HepG2 (cell line): Measurements from ENCODE around the gene GZF1. TPM values are rescaled to one million over a fixed set of nuclear protein-coding genes. Genes with fewer than 3 reads are reported as not detected.

ENCODE experiments used
- ARID2 ChIP-seq: sonication (generic); formaldehyde crosslinking; IDR thresholded peaks from 2 replicates; pipeline ENCODE4 v1.8.1; 2022; ENCODE audit warnings: mild to moderate bottlenecking, missing genetic modification reagents, borderline replicate concordance
- CENPBD1 ChIP-seq: sonication (generic); formaldehyde crosslinking; IDR thresholded peaks from 2 replicates; pipeline ENCODE4 v1.8.0; 2022; ENCODE audit warnings: missing genetic modification reagents, low read depth, mild to moderate bottlenecking, borderline replicate concordance
- ELF3 ChIP-seq: IDR thresholded peaks from 2 replicates; pipeline ENCODE4 v1.6.1; 2016; ENCODE audit warnings: missing genetic modification reagents, missing compliant biosample characterization
- ETV5 ChIP-seq: IDR thresholded peaks from 2 replicates; pipeline ENCODE4 v1.6.1; 2018; ENCODE audit warnings: missing biosample characterization, missing genetic modification reagents, inconsistent platforms, borderline replicate concordance
- IRF2 ChIP-seq: IDR thresholded peaks from 2 replicates; pipeline ENCODE4 v1.6.1; 2018; ENCODE audit warnings: missing genetic modification reagents, missing compliant biosample characterization
- KLF12 ChIP-seq: sonication (generic); formaldehyde crosslinking; IDR thresholded peaks from 2 replicates; pipeline ENCODE4 v1.4.0; 2020; ENCODE audit warnings: missing genetic modification reagents, borderline replicate concordance
- MYNN ChIP-seq: sonication (generic); formaldehyde crosslinking; IDR thresholded peaks from 2 replicates; pipeline ENCODE4 v1.4.0; 2020; ENCODE audit warnings: mild to moderate bottlenecking, low read depth, missing genetic modification reagents
- NCOA5 ChIP-seq: sonication (generic); formaldehyde crosslinking; IDR thresholded peaks from 2 replicates; pipeline ENCODE4 v1.4.0; 2020; ENCODE audit warnings: missing genetic modification reagents
- PAX8 ChIP-seq: sonication (generic); formaldehyde crosslinking; IDR thresholded peaks from 2 replicates; pipeline ENCODE4 v1.8.0; 2022; ENCODE audit warnings: mild to moderate bottlenecking, missing genetic modification reagents, borderline replicate concordance
- POLR2G ChIP-seq: fragments of 200-400 bp; formaldehyde crosslinking; IDR thresholded peaks from 2 replicates; pipeline ENCODE4 v1.6.1; 2018; ENCODE audit warnings: mild to moderate bottlenecking, low read depth, low read length, moderate library complexity
- SMAD3 ChIP-seq: sonication (generic); formaldehyde crosslinking; IDR thresholded peaks from 2 replicates; pipeline ENCODE4 v1.4.0; 2020; ENCODE audit warnings: missing genetic modification reagents
- U2AF2 ChIP-seq: fragments of 200-400 bp; formaldehyde crosslinking; IDR thresholded peaks from 2 replicates; pipeline ENCODE4 v1.6.1; 2017; ENCODE audit warnings: low read depth, mild to moderate bottlenecking, low read length
- USF2 ChIP-seq, 2 experiments: sonication (generic) in 1 of 2; formaldehyde crosslinking in 1 of 2; IDR thresholded peaks; 2 replicates each; pipeline versions ENCODE4 v1.5.1 to v1.6.1; 2011 to 2020; ENCODE audit warnings: borderline replicate concordance in 1 of 2, low read depth in 1 of 2, low read length in 1 of 2, mild to moderate bottlenecking in 1 of 2, missing genetic modification reagents in 1 of 2, moderate library complexity in 1 of 2
- ZNF317 ChIP-seq: sonication (generic); formaldehyde crosslinking; IDR thresholded peaks from 2 replicates; pipeline ENCODE4 v1.5.0; 2020; ENCODE audit warnings: mild to moderate bottlenecking, missing genetic modification reagents
- ZNF343 ChIP-seq: sonication (generic); formaldehyde crosslinking; IDR thresholded peaks from 2 replicates; pipeline ENCODE4 v1.4.0; 2020; ENCODE audit warnings: mild to moderate bottlenecking, missing genetic modification reagents
- ZNF619 ChIP-seq: sonication (generic); formaldehyde crosslinking; IDR thresholded peaks from 2 replicates; pipeline ENCODE4 v1.4.0; 2020; ENCODE audit warnings: mild to moderate bottlenecking, missing genetic modification reagents
- ZNF720 ChIP-seq: sonication (generic); formaldehyde crosslinking; IDR thresholded peaks from 2 replicates; pipeline ENCODE4 v1.4.0; 2020; ENCODE audit warnings: missing genetic modification reagents
- polyA plus RNA-seq, 8 experiments: library from polyadenylated mRNA; depleted of rRNA in 3 of 8; stranded (reverse) in 7 of 8; unstranded in 1 of 8; fragments of >200 nt; fragmentation: Illumina TruSeq in 4 of 8; extraction: Trizol in 4 of 8; gene quantifications; 2 replicates each; pipeline versions ENCODE4 v1.2.1 to v1.2.3, GENCODE V29; 2011 to 2016; ENCODE audit warnings: low read depth in 4 of 8, missing spikeins in 1 of 8, mixed read lengths in 1 of 8; ENCODE audit not compliant: insufficient read depth in 1 of 8
- total RNA-seq, 5 experiments: library from RNA; depleted of rRNA; stranded (reverse); fragments of >200 nt; fragmentation: Illumina TruSeq; extraction: Trizol; gene quantifications; 2 replicates each; pipeline ENCODE4 v1.2.3, GENCODE V29; 2016; ENCODE audit warnings: low read depth in 1 of 5
- TF ChIP-seq, protein P1 (sequence below): sonication (generic); formaldehyde crosslinking; IDR thresholded peaks from 2 replicates; pipeline ENCODE4 v1.9.0; 2021; ENCODE audit warnings: missing genetic modification reagents, borderline replicate concordance
- TF ChIP-seq, protein P2 (sequence below): sonication (generic); formaldehyde crosslinking; IDR thresholded peaks from 2 replicates; pipeline ENCODE4 v1.8.0; 2022; ENCODE audit warnings: mild to moderate bottlenecking, missing genetic modification reagents; ENCODE audit not compliant: insufficient replicate concordance

GZF1 gene
- total and polyA plus RNA-seq, 2 of the 13 experiments (the other 11 are each of a cell fraction or from before 2014, with no cell fraction given) = 16.9 to 26.0 TPM

DNA sequence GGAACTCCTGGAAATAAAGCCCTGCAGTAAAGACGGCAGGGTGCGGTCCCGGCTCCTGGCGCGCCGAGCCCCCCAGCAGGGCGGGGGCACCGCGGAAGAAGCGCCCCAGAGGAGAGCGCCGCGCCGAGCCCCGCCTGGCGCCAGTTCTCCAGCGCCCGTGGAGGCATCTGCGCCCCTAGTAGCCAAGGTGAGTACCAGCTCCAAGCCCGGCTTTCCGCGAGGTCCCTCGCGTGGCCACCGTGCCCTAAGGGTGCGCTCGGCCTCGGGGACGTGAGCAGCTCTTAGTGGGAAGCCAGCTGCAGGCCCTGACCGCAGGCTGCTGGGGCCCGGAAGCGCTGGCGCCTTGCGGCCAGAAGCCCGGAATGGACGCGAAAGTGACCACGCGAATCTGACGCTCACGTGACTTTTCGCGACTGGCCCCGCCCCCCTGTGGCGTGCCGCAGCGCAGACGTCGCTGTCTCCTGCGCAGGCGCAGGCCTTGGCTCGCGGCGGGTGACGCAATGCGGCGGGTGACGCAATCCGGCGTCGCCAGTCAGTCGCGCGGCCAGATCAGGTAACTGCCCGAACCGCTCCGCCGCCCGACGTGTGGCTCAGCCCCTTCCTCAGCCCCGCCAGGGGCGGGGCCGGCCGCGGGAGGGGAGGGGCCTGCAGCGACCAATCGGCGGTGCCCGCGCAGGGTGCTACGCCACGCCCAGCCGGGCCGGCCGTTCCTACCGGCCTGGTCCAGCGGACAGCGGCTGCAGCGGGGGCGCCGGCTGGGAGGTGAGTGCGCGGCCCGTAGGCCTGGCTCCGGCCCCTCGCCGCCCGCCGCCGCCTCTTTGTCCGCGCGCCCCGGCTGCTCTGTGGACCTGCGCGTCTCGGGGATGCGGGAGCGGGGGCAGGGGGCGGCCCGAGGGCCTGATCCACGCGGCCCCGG, at the start of gene GZF1 (continued):
- TF ChIP-seq, protein P1, sequence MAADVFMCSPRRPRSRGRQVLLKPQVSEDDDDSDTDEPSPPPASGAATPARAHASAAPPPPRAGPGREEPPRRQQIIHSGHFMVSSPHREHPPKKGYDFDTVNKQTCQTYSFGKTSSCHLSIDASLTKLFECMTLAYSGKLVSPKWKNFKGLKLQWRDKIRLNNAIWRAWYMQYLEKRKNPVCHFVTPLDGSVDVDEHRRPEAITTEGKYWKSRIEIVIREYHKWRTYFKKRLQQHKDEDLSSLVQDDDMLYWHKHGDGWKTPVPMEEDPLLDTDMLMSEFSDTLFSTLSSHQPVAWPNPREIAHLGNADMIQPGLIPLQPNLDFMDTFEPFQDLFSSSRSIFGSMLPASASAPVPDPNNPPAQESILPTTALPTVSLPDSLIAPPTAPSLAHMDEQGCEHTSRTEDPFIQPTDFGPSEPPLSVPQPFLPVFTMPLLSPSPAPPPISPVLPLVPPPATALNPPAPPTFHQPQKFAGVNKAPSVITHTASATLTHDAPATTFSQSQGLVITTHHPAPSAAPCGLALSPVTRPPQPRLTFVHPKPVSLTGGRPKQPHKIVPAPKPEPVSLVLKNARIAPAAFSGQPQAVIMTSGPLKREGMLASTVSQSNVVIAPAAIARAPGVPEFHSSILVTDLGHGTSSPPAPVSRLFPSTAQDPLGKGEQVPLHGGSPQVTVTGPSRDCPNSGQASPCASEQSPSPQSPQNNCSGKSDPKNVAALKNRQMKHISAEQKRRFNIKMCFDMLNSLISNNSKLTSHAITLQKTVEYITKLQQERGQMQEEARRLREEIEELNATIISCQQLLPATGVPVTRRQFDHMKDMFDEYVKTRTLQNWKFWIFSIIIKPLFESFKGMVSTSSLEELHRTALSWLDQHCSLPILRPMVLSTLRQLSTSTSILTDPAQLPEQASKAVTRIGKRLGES (CRISPR knock-in tag) = peak; percentile 50; the same call in 1 of the 2 replicates
- TF ChIP-seq ZNF619 (CRISPR knock-in tag) = peak; percentile 96; the same call in 1 of the 2 replicates
- peak; percentile 98 for TF ChIP-seq IRF2
- TF ChIP-seq ARID2 = no peak
- TF ChIP-seq, protein P2, sequence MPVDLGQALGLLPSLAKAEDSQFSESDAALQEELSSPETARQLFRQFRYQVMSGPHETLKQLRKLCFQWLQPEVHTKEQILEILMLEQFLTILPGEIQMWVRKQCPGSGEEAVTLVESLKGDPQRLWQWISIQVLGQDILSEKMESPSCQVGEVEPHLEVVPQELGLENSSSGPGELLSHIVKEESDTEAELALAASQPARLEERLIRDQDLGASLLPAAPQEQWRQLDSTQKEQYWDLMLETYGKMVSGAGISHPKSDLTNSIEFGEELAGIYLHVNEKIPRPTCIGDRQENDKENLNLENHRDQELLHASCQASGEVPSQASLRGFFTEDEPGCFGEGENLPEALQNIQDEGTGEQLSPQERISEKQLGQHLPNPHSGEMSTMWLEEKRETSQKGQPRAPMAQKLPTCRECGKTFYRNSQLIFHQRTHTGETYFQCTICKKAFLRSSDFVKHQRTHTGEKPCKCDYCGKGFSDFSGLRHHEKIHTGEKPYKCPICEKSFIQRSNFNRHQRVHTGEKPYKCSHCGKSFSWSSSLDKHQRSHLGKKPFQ = peak; percentile 96
- TF ChIP-seq POLR2G = peak; percentile 99
- TF ChIP-seq NCOA5 (CRISPR knock-in tag) = peak; percentile 75; the same call in 1 of the 2 replicates
- peak; percentile 89; the same call in 1 of the 2 replicates for TF ChIP-seq ZNF343 (CRISPR knock-in tag)
- peak; percentile 98; the same call in 1 of the 2 replicates for TF ChIP-seq PAX8 (CRISPR knock-in tag)
- peak; percentile 98 for TF ChIP-seq USF2 (IDR thresholded peaks at IDR 0.05; ENCODE audit: low read depth, low read length)
- TF ChIP-seq USF2 (CRISPR knock-in tag; IDR thresholded peaks at IDR 0.05; ENCODE audit: borderline replicate concordance) = peak; percentile 99
- peak; percentile 89; the same call in 1 of the 2 replicates for TF ChIP-seq KLF12 (CRISPR knock-in tag)
- TF ChIP-seq MYNN (CRISPR knock-in tag) = peak; percentile 93
- peak; percentile 86 for TF ChIP-seq U2AF2
- TF ChIP-seq SMAD3 (CRISPR knock-in tag) = peak; percentile 86
- TF ChIP-seq ETV5 (CRISPR knock-in tag) = peak; percentile 97
- TF ChIP-seq ZNF720 (CRISPR knock-in tag) = peak; percentile 90; the same call in 1 of the 2 replicates
- TF ChIP-seq ELF3 = peak; percentile 98
- TF ChIP-seq ZNF317 (CRISPR knock-in tag) = peak; percentile 91
- peak; percentile 71; the same call in 1 of the 2 replicates for TF ChIP-seq CENPBD1 (CRISPR knock-in tag)
